ENCODE data around the gene RHOC.
A peak's percentile ranks its signal among the peaks of the same experiment; 100 is the strongest.

RHOC gene

GRCh38 chr1:112704934-112705627, 1.8 kb downstream of the RHOC start:
- no peaks in the 10 kb centered on the region for H3F3A ChIP-seq (ENCODE audit: insufficient read depth)
- no peak overlapping the region for H3K9ac ChIP-seq (ENCODE audit: low read length)
- no peaks in the 10 kb centered on the region for H3K27me3 ChIP-seq (ENCODE audit: low read length)
- peak overlapping the region; percentile 11 for H3K4me2 ChIP-seq (ENCODE audit: low read depth, low read length, poor library complexity, severe bottlenecking)
- H3K79me2 ChIP-seq (ENCODE audit: insufficient read depth, low read length) = no peaks in the 10 kb centered on the region
- H3K36me3 ChIP-seq (ENCODE audit: low read length) = no peaks in the 10 kb centered on the region
- no peak overlapping the region for H3K27ac ChIP-seq (ENCODE audit: low read depth, low read length)
- no peaks in the 10 kb centered on the region for H3K9me2 ChIP-seq (replicated peaks; ENCODE audit: insufficient read depth, low read length)
- no peaks in the 10 kb centered on the region for H4K20me1 ChIP-seq (ENCODE audit: low read depth, low read length)
- H3K9me3 ChIP-seq (ENCODE audit: insufficient read depth, low read length) = no peaks in the 10 kb centered on the region
- no peak overlapping the region for H2AFZ ChIP-seq (ENCODE audit: low read depth, low read length, severe bottlenecking)
- TF ChIP-seq EZH2phosphoT487 (conservative IDR thresholded peaks at IDR 0.05; ENCODE audit: low read length) = no peak
- TF ChIP-seq, protein P1, sequence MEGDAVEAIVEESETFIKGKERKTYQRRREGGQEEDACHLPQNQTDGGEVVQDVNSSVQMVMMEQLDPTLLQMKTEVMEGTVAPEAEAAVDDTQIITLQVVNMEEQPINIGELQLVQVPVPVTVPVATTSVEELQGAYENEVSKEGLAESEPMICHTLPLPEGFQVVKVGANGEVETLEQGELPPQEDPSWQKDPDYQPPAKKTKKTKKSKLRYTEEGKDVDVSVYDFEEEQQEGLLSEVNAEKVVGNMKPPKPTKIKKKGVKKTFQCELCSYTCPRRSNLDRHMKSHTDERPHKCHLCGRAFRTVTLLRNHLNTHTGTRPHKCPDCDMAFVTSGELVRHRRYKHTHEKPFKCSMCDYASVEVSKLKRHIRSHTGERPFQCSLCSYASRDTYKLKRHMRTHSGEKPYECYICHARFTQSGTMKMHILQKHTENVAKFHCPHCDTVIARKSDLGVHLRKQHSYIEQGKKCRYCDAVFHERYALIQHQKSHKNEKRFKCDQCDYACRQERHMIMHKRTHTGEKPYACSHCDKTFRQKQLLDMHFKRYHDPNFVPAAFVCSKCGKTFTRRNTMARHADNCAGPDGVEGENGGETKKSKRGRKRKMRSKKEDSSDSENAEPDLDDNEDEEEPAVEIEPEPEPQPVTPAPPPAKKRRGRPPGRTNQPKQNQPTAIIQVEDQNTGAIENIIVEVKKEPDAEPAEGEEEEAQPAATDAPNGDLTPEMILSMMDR (IDR thresholded peaks at IDR 0.05; ENCODE audit: insufficient read depth, low read length, poor library complexity, severe bottlenecking) = no peak
- H3K4me3 ChIP-seq (ENCODE audit: insufficient read depth, low read length, poor library complexity, severe bottlenecking) = no peak overlapping the region

- Histone ChIP-seq H3K27ac (ENCODE audit: low read depth, low read length) (no peak overlapping the region), H3K27me3 (ENCODE audit: low read length) (no peaks in the 10 kb centered on the region), H3K4me2 (ENCODE audit: low read depth, low read length, poor library complexity, severe bottlenecking) (no peak overlapping the region), H3K4me3 (ENCODE audit: insufficient read depth, low read length, poor library complexity, severe bottlenecking) (no peak overlapping the region), H3K36me3 (ENCODE audit: low read length) (no peaks in the 10 kb centered on the region), H2AFZ (ENCODE audit: low read depth, low read length, severe bottlenecking) (no peak overlapping the region), H4K20me1 (ENCODE audit: low read depth, low read length) (no peaks in the 10 kb centered on the region), H3K79me2 (ENCODE audit: insufficient read depth, low read length) (no peaks in the 10 kb centered on the region), H3K9me2 (replicated peaks; ENCODE audit: insufficient read depth, low read length) (no peaks in the 10 kb centered on the region), H3F3A (ENCODE audit: insufficient read depth) (no peaks in the 10 kb centered on the region), H3K9me3 (ENCODE audit: insufficient read depth, low read length) (no peaks in the 10 kb centered on the region), H3K9ac (ENCODE audit: low read length) (no peak overlapping the region)
- TF ChIP-seq EZH2phosphoT487 (conservative IDR thresholded peaks at IDR 0.05; ENCODE audit: low read length) = no peak
- TF ChIP-seq, protein P1 (IDR thresholded peaks at IDR 0.05; ENCODE audit: insufficient read depth, low read length, poor library complexity, severe bottlenecking) = no peak
Observed at GRCh38 chr1:112704391-112704933, 2.5 kb downstream of the RHOC start.

DNA sequence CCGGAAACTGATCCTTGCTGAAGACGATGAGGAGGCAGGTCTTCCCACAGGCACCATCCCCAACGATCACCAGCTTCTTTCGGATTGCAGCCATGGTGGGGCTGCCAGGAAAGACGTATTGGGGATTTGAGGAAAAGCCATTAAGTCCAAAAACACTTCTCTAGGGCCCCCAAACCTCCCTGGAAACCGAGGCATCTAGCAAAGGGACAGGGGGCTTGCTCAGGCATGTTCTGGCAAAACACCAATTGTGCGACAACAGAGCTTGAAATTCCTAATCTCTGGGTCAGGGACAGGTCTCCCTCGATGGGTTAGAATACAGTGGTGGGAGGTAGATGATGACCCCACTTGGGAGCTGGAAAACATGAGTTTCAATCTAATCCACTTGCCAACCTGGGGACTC, 3.2 kb downstream of the RHOC start:
- Histone ChIP-seq H3K27ac (ENCODE audit: low read depth, low read length) (no peak overlapping the region), H3K9ac (ENCODE audit: low read length) (no peak overlapping the region), H3K27me3 (ENCODE audit: low read length) (no peaks in the 10 kb centered on the region), H3K36me3 (ENCODE audit: low read length) (no peaks in the 10 kb centered on the region), H3F3A (ENCODE audit: insufficient read depth) (no peaks in the 10 kb centered on the region), H3K79me2 (ENCODE audit: insufficient read depth, low read length) (no peaks in the 10 kb centered on the region), H2AFZ (ENCODE audit: low read depth, low read length, severe bottlenecking) (no peak overlapping the region), H3K9me2 (replicated peaks; ENCODE audit: insufficient read depth, low read length) (no peaks in the 10 kb centered on the region), H4K20me1 (ENCODE audit: low read depth, low read length) (no peaks in the 10 kb centered on the region), H3K9me3 (ENCODE audit: insufficient read depth, low read length) (no peaks in the 10 kb centered on the region), H3K4me3 (ENCODE audit: insufficient read depth, low read length, poor library complexity, severe bottlenecking) (no peak overlapping the region), H3K4me2 (ENCODE audit: low read depth, low read length, poor library complexity, severe bottlenecking) (no peak overlapping the region)
- TF ChIP-seq, protein P1 (IDR thresholded peaks at IDR 0.05; ENCODE audit: insufficient read depth, low read length, poor library complexity, severe bottlenecking) = no peak
- TF ChIP-seq EZH2phosphoT487 (conservative IDR thresholded peaks at IDR 0.05; ENCODE audit: low read length) = no peak

Measured in SU-DHL-6 (cell line).